ENCODE data around the gene FAM83D. TPM values are rescaled to one million over a fixed set of nuclear protein-coding genes. Genes with fewer than 3 reads are reported as not detected.

The FAM83D gene
- total RNA-seq, 3 donors from 2014 or later (not counting 1 experiment from before 2014, with no cell fraction given), result 1.1 to 2.7 (median 2.1) TPM

- Mint-ChIP-seq H3K9me3 (no peaks in the 10 kb centered on the region), H3K27me3 (ENCODE audit: low read depth in 2 of 2) (no peaks in the 10 kb centered on the region), H3K27ac (no peak overlapping the region), H3K36me3 (peaks cover 15% of the 10 kb centered on the region), H3K4me1 (peaks cover 6 to 9% of the 10 kb centered on the region in 2 donors), H3K4me3 (no peak overlapping the region)
- no peak for ATAC-seq
- no peak for TF ChIP-seq CTCF (IDR thresholded peaks at IDR 0.05)
- no peaks in the 10 kb centered on the region for H3K4me1 ChIP-seq (ENCODE audit: control insufficient read depth, insufficient read depth, low read length)
- H3K36me3 ChIP-seq (ENCODE audit: control insufficient read depth, insufficient read depth, low read length), result peaks cover 24% of the 10 kb centered on the region
- no peak for DNase-seq
- no peak overlapping the region for H3K27ac ChIP-seq (ENCODE audit: low read length)
- H3K4me3 ChIP-seq (ENCODE audit: low read length), result no peak overlapping the region
- intact Hi-C loops (cut with micrococcal nuclease), result no loop called here
- H3K27me3 ChIP-seq (ENCODE audit: control insufficient read depth, insufficient read depth, low read length), result no peaks in the 10 kb centered on the region
- no peaks in the 10 kb centered on the region for H3K9me3 ChIP-seq (ENCODE audit: control insufficient read depth, insufficient read depth, low read length)
Measured at GRCh38 chr20:38973107-38973506, 46.9 kb downstream of the FAM83D start.

GRCh38 chr20:38973645-38974044 lies 47.4 kb downstream of the FAM83D start:
- H3K27ac Mint-ChIP-seq, result no peak overlapping the region
- intact Hi-C loops (cut with micrococcal nuclease), result no loop called here
- no peaks in the 10 kb centered on the region for H3K9me3 Mint-ChIP-seq
- no peak for TF ChIP-seq CTCF (IDR thresholded peaks at IDR 0.05)
- ATAC-seq, result no peak
- peaks cover 6 to 9% of the 10 kb centered on the region in 2 donors for H3K4me1 Mint-ChIP-seq
- H3K27me3 Mint-ChIP-seq (ENCODE audit: low read depth in 2 of 2), result no peaks in the 10 kb centered on the region
- H3K27ac ChIP-seq (ENCODE audit: low read length), result no peak overlapping the region
- H3K4me3 ChIP-seq (ENCODE audit: low read length), result no peak overlapping the region
- H3K4me3 Mint-ChIP-seq, result no peak overlapping the region
- peaks cover 15% of the 10 kb centered on the region for H3K36me3 Mint-ChIP-seq
- no peaks in the 10 kb centered on the region for H3K4me1 ChIP-seq (ENCODE audit: control insufficient read depth, insufficient read depth, low read length)
- H3K27me3 ChIP-seq (ENCODE audit: control insufficient read depth, insufficient read depth, low read length), result no peaks in the 10 kb centered on the region
- no peak for DNase-seq
- peaks cover 24% of the 10 kb centered on the region for H3K36me3 ChIP-seq (ENCODE audit: control insufficient read depth, insufficient read depth, low read length)
- H3K9me3 ChIP-seq (ENCODE audit: control insufficient read depth, insufficient read depth, low read length), result no peaks in the 10 kb centered on the region
- WGBS (ENCODE audit: insufficient coverage), result 95% methylated on average over 4 of the region's 5 CpGs

GRCh38 chr20:38975539-38976120 lies 49.4 kb downstream of the FAM83D start:
- peaks cover 11% of the 10 kb centered on the region for H3K36me3 ChIP-seq (ENCODE audit: control insufficient read depth, insufficient read depth, low read length)
- Mint-ChIP-seq H3K27me3 (ENCODE audit: low read depth in 2 of 2) (no peaks in the 10 kb centered on the region), H3K27ac (no peak overlapping the region), H3K9me3 (no peaks in the 10 kb centered on the region), H3K4me3 (no peak overlapping the region), H3K36me3 (peaks cover 9% of the 10 kb centered on the region), H3K4me1 (peaks cover 1 to 6% of the 10 kb centered on the region in 2 donors)
- intact Hi-C loops (cut with micrococcal nuclease), result no loop called here
- no peak overlapping the region for H3K27ac ChIP-seq (ENCODE audit: low read length)
- H3K4me1 ChIP-seq (ENCODE audit: control insufficient read depth, insufficient read depth, low read length), result no peaks in the 10 kb centered on the region
- TF ChIP-seq CTCF (IDR thresholded peaks at IDR 0.05), result no peak
- no peaks in the 10 kb centered on the region for H3K27me3 ChIP-seq (ENCODE audit: control insufficient read depth, insufficient read depth, low read length)
- DNase-seq (no peak), ATAC-seq (no peak)
- H3K4me3 ChIP-seq (ENCODE audit: low read length), result no peak overlapping the region
- 100% methylated on average over 1 of the region's 2 CpGs for WGBS (ENCODE audit: insufficient coverage)
- H3K9me3 ChIP-seq (ENCODE audit: control insufficient read depth, insufficient read depth, low read length), result no peaks in the 10 kb centered on the region

GRCh38 chr20:38979434-38979833 lies 53.2 kb downstream of the FAM83D start:
- H3K27me3 Mint-ChIP-seq (ENCODE audit: low read depth in 2 of 2), result no peaks in the 10 kb centered on the region

More at GRCh38 chr20:38979434-38979833, 53.2 kb downstream of the FAM83D start:
- no peak for TF ChIP-seq CTCF (IDR thresholded peaks at IDR 0.05)
- no CpG with 5 or more reads among the region's 2 CpGs for WGBS (ENCODE audit: insufficient coverage)
- Histone ChIP-seq H3K4me3 (ENCODE audit: low read length) (no peak overlapping the region), H3K9me3 (ENCODE audit: control insufficient read depth, insufficient read depth, low read length) (no peaks in the 10 kb centered on the region), H3K36me3 (ENCODE audit: control insufficient read depth, insufficient read depth, low read length) (peaks cover 3% of the 10 kb centered on the region), H3K27ac (ENCODE audit: low read length) (no peak overlapping the region), H3K27me3 (ENCODE audit: control insufficient read depth, insufficient read depth, low read length) (no peaks in the 10 kb centered on the region), H3K4me1 (ENCODE audit: control insufficient read depth, insufficient read depth, low read length) (no peaks in the 10 kb centered on the region)
- Mint-ChIP-seq H3K36me3 (no peaks in the 10 kb centered on the region), H3K4me3 (no peak overlapping the region), H3K27ac (no peak overlapping the region), H3K9me3 (no peaks in the 10 kb centered on the region), H3K4me1 (peaks cover 7 to 8% of the 10 kb centered on the region in 2 donors)
- no peak for ATAC-seq
- DNase-seq, result no peak
- intact Hi-C loops (cut with micrococcal nuclease), result no loop called here
